ENCODE data around the gene NAP1L5.
A peak's percentile ranks its signal among the peaks of the same experiment; 100 is the strongest.

Gene NAP1L5

DNA sequence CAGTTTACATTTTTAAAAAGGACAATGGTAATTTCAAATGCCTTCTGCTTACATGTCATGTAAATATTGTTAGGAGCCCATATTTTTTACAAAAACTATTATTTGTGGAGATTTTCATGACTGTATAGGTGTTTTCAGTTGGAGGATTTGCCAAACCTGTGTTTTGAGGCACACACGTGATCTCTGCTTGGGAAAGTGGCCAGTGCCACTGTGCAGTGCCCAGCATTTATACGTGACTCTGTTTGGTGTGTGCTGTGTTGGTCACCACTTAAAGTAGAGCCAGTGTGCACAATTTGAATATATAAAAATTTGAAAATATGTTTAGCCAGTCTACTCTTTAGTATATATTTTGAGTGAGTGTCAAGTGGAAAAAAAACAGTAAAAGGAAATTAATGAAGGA, 26.8 kb upstream of the NAP1L5 start:
- no peaks in the 10 kb centered on the region for H3K9me3 ChIP-seq
- peaks cover 0 to 64% (median 38%) of the 10 kb centered on the region in 4 donors for H3K4me1 ChIP-seq
- intact Hi-C loops (cut with DNase I; ENCODE audit: low total_unique reads) = no loop called here
- no peak for DNase-seq
- H3K36me3 ChIP-seq = peaks cover 25 to 57% (median 28%) of the 10 kb centered on the region in 3 donors
- H3K27ac ChIP-seq = peak overlapping the region in 1 of 2 donors; percentile 17
- TF ChIP-seq, protein P1, sequence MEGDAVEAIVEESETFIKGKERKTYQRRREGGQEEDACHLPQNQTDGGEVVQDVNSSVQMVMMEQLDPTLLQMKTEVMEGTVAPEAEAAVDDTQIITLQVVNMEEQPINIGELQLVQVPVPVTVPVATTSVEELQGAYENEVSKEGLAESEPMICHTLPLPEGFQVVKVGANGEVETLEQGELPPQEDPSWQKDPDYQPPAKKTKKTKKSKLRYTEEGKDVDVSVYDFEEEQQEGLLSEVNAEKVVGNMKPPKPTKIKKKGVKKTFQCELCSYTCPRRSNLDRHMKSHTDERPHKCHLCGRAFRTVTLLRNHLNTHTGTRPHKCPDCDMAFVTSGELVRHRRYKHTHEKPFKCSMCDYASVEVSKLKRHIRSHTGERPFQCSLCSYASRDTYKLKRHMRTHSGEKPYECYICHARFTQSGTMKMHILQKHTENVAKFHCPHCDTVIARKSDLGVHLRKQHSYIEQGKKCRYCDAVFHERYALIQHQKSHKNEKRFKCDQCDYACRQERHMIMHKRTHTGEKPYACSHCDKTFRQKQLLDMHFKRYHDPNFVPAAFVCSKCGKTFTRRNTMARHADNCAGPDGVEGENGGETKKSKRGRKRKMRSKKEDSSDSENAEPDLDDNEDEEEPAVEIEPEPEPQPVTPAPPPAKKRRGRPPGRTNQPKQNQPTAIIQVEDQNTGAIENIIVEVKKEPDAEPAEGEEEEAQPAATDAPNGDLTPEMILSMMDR (IDR thresholded peaks at IDR 0.05) = no peak
- no peaks in the 10 kb centered on the region for H3K27me3 ChIP-seq
- H3K4me3 ChIP-seq = no peak overlapping the region

DNA sequence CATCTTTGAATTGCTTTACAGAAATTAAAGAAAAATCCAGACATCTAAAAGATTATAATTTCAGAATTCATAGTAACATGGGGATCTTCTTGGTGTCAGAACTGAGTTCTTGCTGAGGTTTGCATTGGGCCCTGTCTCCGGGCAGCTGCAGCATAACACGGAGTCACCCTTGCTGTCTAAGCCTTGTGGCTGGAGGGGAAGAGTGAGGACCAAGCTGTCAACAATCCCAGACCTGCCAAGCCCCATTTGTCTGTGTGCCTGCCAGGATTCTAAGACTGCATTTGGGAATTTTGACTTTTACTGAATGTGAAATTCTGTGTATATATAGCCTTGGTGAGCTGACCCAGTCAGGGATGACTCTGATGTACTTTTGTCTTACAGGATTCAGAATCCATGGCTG, 25.2 kb upstream of the NAP1L5 start:
- TF ChIP-seq, protein P1 (IDR thresholded peaks at IDR 0.05) = no peak
- H3K4me1 ChIP-seq = peaks cover 0 to 57% (median 35%) of the 10 kb centered on the region in 4 donors
- H3K9me3 ChIP-seq = peaks cover 0 to 4% (median 0%) of the 10 kb centered on the region in 3 donors
- H3K36me3 ChIP-seq = peaks cover 18 to 50% (median 20%) of the 10 kb centered on the region in 3 donors
- DNase-seq = peak in 1 of 2 donors; percentile 70
- no peaks in the 10 kb centered on the region for H3K27me3 ChIP-seq
- H3K27ac ChIP-seq = peak overlapping the region; percentile 13 to 52
- intact Hi-C loops (cut with DNase I; ENCODE audit: low total_unique reads) = no loop called here
- H3K4me3 ChIP-seq = no peak overlapping the region

DNA sequence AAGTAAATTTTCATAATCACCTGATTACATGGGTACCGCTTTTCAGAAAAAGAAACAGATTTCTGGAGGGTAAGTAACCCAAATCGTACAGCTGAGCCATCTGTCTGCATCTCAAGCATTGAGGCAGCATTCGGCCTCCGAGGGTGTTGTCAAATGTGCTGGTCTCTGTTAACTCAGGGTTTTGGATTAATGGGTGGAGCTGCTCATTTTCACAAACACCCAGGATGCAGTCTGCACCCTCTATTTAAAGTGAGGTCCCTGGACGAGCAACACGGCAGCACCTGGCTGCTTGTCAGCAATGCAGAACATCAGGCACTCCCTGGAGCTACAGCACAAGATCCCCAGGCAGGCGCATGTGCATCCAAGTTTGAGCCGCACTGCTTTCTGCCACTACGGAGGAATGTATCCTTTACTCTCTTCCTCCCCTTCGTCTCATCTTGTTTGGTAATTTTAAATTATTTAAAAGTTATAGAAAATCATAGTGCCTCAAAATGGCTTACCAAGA, 24.7 kb upstream of the NAP1L5 start:
- peaks cover 18 to 48% (median 20%) of the 10 kb centered on the region in 3 donors for H3K36me3 ChIP-seq
- H3K27me3 ChIP-seq = no peaks in the 10 kb centered on the region
- no peak for DNase-seq
- H3K4me1 ChIP-seq = peaks cover 0 to 52% (median 35%) of the 10 kb centered on the region in 4 donors
- TF ChIP-seq, protein P1 (IDR thresholded peaks at IDR 0.05) = no peak
- H3K27ac ChIP-seq = peak overlapping the region in 1 of 2 donors; percentile 52
- intact Hi-C loops (cut with DNase I; ENCODE audit: low total_unique reads) = no loop called here
- H3K9me3 ChIP-seq = peaks cover 0 to 7% (median 1%) of the 10 kb centered on the region in 3 donors
- no peak overlapping the region for H3K4me3 ChIP-seq

DNA sequence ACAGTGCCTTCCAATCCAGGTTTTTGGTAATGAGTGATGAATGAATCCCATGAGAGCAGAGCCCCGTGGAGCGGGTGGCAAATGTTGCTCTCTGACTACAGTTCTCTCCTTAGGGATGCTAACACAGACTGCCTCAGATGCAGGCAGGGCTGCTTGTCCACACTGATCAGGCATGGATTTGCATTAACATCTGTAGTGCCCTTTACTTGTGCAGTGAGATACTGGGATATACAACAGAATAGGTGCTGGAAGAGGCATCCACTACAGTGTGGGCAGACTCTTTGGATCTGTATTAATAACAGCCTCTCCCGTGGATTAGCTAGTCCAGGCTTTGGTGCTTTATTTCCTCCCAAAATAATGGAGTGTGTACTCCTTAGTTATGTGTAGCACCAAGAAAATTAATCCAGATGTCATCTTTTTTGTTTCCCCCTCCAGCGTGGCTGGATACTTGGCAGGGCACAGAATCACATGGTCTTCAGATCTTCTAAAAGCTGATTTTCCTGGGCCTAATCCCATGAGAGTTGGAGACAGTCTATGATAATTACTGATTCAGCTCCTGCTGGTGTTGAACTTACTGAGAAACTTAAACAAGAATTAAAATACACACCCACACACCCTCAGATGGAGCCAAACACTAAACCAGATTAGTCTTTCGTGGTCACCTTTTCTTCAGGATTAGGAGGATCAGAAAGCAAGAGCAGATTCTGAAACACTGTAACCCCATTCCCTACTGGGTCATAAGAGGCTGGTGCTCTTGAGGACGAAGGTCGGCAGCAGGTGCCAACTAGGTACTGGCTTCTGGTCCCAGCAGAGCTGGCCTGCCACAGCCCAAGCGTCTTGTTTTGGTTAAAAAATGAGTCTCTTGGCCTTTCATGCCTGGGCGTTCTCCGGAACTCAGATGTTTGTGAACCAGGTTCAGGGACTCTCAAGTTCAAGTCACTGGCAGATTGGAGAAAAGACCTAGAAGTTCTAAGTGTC, 23.1 kb upstream of the NAP1L5 start:
- H3K4me3 ChIP-seq = no peak overlapping the region
- H3K4me1 ChIP-seq = peaks cover 0 to 52% (median 35%) of the 10 kb centered on the region in 4 donors
- H3K36me3 ChIP-seq = peaks cover 17 to 45% (median 23%) of the 10 kb centered on the region in 3 donors
- intact Hi-C loops (cut with DNase I; ENCODE audit: low total_unique reads) = no loop called here
- H3K27me3 ChIP-seq = no peaks in the 10 kb centered on the region
- TF ChIP-seq, protein P1 (IDR thresholded peaks at IDR 0.05) = no peak
- peak overlapping the region; percentile 52 to 66 for H3K27ac ChIP-seq
- DNase-seq = no peak
- H3K9me3 ChIP-seq = peaks cover 0 to 7% (median 7%) of the 10 kb centered on the region in 3 donors

DNA sequence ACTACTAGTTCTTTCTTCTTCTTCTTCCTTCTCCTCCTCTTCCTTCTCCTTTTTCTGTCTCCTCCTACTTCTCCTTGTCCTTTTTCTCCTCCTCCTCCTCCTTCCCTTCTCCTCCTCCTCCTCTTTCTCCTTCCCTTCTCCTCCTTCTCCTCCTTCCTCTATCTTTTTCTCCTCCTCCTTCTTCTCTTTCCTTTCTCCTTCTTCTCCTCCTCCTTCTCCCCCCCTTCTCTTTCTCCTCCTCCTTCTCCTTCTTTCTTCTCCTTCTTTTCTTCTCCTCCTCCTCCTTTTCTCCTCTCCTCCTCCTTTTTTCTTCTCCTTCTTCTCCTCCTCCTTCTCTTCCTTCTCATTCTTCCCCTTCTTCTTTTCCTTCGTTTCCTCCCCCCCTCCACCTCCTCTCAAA, 21.8 kb upstream of the NAP1L5 start:
- Histone ChIP-seq H3K27me3 (no peaks in the 10 kb centered on the region), H3K36me3 (peaks cover 17 to 35% (median 23%) of the 10 kb centered on the region in 3 donors), H3K27ac (no peak overlapping the region), H3K9me3 (peaks cover 0 to 7% (median 7%) of the 10 kb centered on the region in 3 donors), H3K4me1 (peaks cover 0 to 44% (median 33%) of the 10 kb centered on the region in 4 donors), H3K4me3 (no peak overlapping the region)
- intact Hi-C loops (cut with DNase I; ENCODE audit: low total_unique reads) = no loop called here
- DNase-seq = no peak
- TF ChIP-seq, protein P1 (IDR thresholded peaks at IDR 0.05) = no peak
